Stomach smooth muscle (tissue), 2 donors: ENCODE results near the gene HSPA1L.
"Not testable (repeated sequence)": the region's sequence is repeated elsewhere in the genome, so short reads cannot be mapped to it uniquely, and the experiment has no call there.

Source experiments
- H3K27ac ChIP-seq: one replicate; pipeline ENCODE4 v1.7.0; 2013; ENCODE audit warnings: mild to moderate bottlenecking, low read length, inconsistent platforms
- H3K27me3 ChIP-seq, 2 donors: one replicate each; pipeline ENCODE4 v1.7.0; 2013; ENCODE audit warnings: low read length in 2 of 2; ENCODE audit not compliant: insufficient read depth in 2 of 2, control insufficient read depth in 1 of 2
- H3K36me3 ChIP-seq, 2 donors: one replicate each; pipeline ENCODE4 v1.7.0; 2013; ENCODE audit warnings: low read length in 2 of 2; ENCODE audit not compliant: control insufficient read depth in 2 of 2, insufficient read depth in 2 of 2
- H3K4me1 ChIP-seq: one replicate; pipeline ENCODE4 v1.7.0; 2013; ENCODE audit warnings: low read length; ENCODE audit not compliant: control insufficient read depth, insufficient read depth
- H3K4me3 ChIP-seq, 2 donors: one replicate each; pipeline ENCODE4 v1.7.0; 2013; ENCODE audit warnings: low read length in 2 of 2
- H3K9ac ChIP-seq, 2 donors: one replicate each; pipeline ENCODE4 v1.7.0; 2013; ENCODE audit warnings: low read length in 2 of 2, mild to moderate bottlenecking in 1 of 2
- H3K9me3 ChIP-seq, 2 donors: one replicate each; pipeline ENCODE4 v1.7.0; 2013; ENCODE audit warnings: low read length in 2 of 2; ENCODE audit not compliant: control insufficient read depth in 2 of 2
- donor health status: healthy.
- donor health status: Pancreatic carcinoma.

The HSPA1L gene

GRCh38 chr6:31808599-31808998 lies 6.5 kb downstream of the HSPA1L start:
- not testable (repeated sequence) for H3K4me3 ChIP-seq, H3K9ac ChIP-seq, H3K27ac ChIP-seq, H3K9me3 ChIP-seq, H3K36me3 ChIP-seq, H3K27me3 ChIP-seq
- H3K4me1 ChIP-seq: peaks cover 12% of the 10 kb centered on the region

DNA sequence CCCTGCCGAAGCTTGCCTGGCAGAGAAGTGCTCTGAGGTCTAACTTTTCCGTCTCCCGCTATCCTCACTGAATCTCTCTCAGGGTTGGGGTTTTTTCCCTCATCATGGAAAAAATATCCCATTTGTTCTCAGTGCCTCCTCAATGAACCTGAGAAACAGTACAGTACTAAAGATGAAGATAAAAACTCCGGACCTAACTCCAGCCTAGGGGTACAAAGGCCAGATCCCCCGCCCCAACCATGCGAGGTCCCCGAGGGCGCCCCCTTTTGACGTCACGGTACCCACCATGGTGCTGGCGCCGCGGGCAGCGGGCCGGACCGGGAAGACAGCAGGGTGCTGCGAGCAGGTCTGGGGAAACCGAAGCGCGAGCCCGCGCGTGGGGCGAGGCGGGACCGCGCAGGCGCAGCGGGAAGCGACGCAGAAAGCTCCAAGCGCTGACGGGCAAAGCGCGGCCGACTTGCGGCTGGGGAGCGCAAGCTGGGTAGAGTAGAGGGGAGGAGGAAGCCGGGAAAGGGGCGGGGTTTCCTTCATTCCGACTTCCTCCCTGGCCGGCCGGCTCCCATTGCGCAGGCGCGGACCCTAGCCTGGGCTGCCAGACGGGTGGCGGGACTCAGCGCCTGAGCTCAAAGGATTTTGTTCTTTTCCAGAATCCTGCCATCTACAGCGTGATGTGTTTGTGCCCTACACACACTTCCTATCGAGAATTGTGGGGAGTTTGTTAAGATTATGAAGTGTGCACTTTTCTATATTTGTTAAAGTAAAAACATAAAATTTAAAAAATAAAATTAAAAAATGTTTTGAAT lies 8.4 kb downstream of the HSPA1L start, which contains the start of gene LSM2:
TSS of gene LSM2 (minus strand) at position 497 of the 803 bp plus-strand sequence. CDS start at position 288, 209 bp downstream.
- H3K27ac ChIP-seq: peak within 1 kb of the TSS; percentile 96

GRCh38 chr6:31805939-31806469 lies 9.1 kb downstream of the HSPA1L start:
- Histone ChIP-seq H3K36me3 (peaks cover 0 to 2% of the 10 kb centered on the region in 2 donors), H3K9ac (peak overlapping the region; percentile 73 to 86), H3K27me3 (no peaks in the 10 kb centered on the region), H3K4me1 (peaks cover 12% of the 10 kb centered on the region), H3K4me3 (peak overlapping the region; percentile 60 to 84), H3K9me3 (no peaks in the 10 kb centered on the region), H3K27ac (peak overlapping the region; percentile 96)

More for the DNA sequence above, 8.4 kb downstream of the HSPA1L start, which contains the start of gene LSM2:
- Histone ChIP-seq H3K4me1 (peaks cover 12% of the 10 kb centered on the region), H3K9ac (peak within 1 kb of the TSS; percentile 73 to 86), H3K27me3 (no peaks in the 10 kb centered on the region), H3K36me3 (peaks cover 0 to 2% of the 10 kb centered on the region in 2 donors), H3K9me3 (no peaks in the 10 kb centered on the region), H3K4me3 (peak within 1 kb of the TSS; percentile 60 to 84)

DNA sequence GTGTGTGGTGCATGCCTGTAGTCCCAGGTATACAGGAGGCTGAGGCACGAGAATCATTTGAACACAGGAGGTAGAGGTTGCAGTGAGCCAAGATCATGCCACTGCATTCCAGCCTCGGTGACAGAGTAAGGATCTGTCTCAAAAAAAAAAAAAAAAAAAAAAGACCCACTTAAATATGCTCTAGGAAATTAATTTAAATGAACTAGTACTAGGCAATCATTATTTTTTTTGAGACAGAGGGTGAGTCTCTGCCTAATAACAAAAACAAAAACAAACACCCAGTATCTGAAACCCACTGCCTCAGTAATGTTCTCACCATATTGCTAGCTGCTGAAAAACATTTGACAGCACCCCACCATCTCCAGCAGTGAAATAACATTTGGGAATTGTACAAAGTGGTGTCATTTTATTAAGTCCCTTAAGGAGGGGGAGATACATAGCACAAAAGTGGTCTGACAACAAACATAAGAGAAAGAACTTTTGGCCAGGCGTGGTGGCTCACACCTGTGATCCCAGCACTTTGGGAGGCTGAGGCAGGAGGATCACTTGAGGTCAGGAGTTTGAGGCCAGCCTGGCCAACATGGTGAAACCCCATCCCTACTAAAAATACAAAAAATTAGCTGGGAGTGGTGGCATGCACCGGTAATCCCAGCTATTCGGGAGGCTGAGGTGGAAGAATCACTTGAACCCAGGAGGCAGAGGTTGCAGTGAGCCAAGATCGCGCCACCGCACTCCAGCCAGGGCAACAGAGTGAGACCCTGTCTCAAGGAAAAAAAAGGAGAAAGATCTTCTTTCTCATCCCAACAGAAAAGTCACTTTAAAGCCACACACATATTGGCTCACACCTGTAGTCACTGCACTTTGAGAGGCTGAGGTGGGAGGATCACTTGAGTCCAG lies 13.8 kb downstream of the HSPA1L start:
- H3K36me3 ChIP-seq, H3K27ac ChIP-seq, H3K4me3 ChIP-seq, H3K4me1 ChIP-seq, H3K9ac ChIP-seq, H3K9me3 ChIP-seq, H3K27me3 ChIP-seq: not testable (repeated sequence)

- H3K4me1 ChIP-seq: peaks cover 7% of the 10 kb centered on the region
- no peaks in the 10 kb centered on the region for H3K27me3 ChIP-seq
- no peaks in the 10 kb centered on the region for H3K9me3 ChIP-seq
- peaks cover 2 to 3% of the 10 kb centered on the region in 2 donors for H3K36me3 ChIP-seq
- H3K9ac ChIP-seq: no peak overlapping the region
- H3K27ac ChIP-seq: no peak overlapping the region
- H3K4me3 ChIP-seq: no peak overlapping the region
These were observed 15.3 kb downstream of the HSPA1L start for GRCh38 chr6:31799781-31800180.

DNA sequence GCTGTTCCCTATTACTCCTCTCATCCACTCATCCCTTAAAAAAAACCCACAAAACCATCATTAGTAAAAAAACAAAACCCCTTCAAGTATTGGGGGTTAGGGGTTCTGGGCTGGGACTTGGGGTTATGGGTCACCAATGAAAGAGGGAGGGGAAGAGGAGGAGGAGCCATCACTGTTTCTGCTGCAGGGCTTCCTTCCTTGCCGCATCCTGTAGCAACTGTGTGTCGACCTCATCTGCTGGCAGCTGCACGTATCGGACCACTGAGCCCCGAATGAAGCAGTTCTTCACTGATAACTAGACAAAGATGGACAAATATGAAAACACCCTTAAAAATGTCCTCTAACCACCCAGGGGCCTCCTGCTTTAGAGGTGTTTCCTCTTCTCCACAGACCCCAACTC lies 17.5 kb downstream of the HSPA1L start:
- H3K9me3 ChIP-seq: no peaks in the 10 kb centered on the region
- H3K27ac ChIP-seq: no peak overlapping the region
- H3K27me3 ChIP-seq: no peaks in the 10 kb centered on the region
- no peak overlapping the region for H3K9ac ChIP-seq
- H3K4me3 ChIP-seq: no peak overlapping the region
- H3K36me3 ChIP-seq: peaks cover 2 to 3% of the 10 kb centered on the region in 2 donors
- H3K4me1 ChIP-seq: peaks cover 15% of the 10 kb centered on the region

DNA sequence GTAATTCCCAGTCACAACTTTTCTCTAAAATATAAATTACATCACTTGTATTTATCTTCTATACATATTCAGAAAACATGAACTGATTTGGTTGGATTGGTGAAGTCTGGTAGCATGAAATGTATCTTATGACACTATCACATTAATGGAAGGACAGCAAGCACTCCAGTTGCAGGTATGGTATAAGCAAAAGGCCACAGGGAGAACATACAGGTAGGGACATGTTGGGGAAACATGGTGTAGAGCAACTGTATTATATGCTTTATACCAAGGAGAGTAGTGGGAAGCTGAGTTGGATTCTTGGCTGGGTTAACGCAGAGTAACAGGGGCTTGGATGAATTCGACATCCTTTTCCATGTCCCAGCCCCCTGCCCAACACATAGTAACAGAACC lies 18.1 kb downstream of the HSPA1L start:
- Histone ChIP-seq H3K4me3 (no peak overlapping the region), H3K9me3 (no peaks in the 10 kb centered on the region), H3K27me3 (no peaks in the 10 kb centered on the region), H3K36me3 (peaks cover 2 to 3% of the 10 kb centered on the region in 2 donors), H3K27ac (no peak overlapping the region), H3K9ac (no peak overlapping the region), H3K4me1 (peaks cover 15% of the 10 kb centered on the region)

DNA sequence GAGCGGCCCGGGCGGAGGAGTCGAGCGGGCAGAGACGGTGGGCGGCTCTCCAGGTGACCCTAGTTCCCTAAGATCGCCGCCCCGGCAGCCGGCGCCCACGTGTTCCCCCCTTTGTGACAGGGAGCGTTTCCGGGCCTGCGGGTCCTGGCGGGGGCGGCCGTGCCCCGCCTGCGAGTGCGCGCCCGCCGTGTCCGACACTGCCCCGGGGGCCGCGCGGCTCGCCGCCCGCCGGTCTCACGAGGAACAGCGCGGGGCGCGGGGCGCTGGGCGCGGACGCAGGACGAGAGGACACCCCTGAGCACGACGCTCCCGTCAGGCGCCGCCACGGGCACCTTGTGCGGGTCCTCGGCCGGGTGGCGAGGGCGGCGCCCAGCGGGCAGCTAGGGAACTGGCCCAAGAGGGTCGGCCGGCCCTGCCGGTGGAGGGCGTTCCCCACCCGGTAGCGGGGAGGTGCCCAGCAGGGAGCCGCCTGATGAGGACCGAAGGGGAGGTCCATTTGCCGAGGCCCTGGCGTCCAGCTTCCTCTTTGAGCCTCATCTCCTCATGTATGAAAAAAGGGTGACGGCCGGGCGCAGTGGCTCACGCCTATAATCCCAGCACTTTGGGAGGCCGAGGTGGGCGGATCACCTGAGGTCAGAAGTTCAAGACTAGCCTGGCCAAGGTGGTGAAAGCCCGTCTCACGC lies 19.3 kb downstream of the HSPA1L start, which contains the start of gene VARS1:
TSS of gene VARS1 (minus strand) at position 137 of the 683 bp plus-strand sequence. CDS start 535 bp downstream, outside the sequence.
- Histone ChIP-seq H3K27me3 (no peaks in the 10 kb centered on the region), H3K4me1 (peaks cover 15% of the 10 kb centered on the region), H3K27ac (peak within 1 kb of the TSS; percentile 86), H3K9ac (peak within 1 kb of the TSS; percentile 96 to 100), H3K4me3 (peak within 1 kb of the TSS; percentile 92 to 93), H3K9me3 (no peaks in the 10 kb centered on the region), H3K36me3 (peaks cover 3 to 8% of the 10 kb centered on the region in 2 donors)

DNA sequence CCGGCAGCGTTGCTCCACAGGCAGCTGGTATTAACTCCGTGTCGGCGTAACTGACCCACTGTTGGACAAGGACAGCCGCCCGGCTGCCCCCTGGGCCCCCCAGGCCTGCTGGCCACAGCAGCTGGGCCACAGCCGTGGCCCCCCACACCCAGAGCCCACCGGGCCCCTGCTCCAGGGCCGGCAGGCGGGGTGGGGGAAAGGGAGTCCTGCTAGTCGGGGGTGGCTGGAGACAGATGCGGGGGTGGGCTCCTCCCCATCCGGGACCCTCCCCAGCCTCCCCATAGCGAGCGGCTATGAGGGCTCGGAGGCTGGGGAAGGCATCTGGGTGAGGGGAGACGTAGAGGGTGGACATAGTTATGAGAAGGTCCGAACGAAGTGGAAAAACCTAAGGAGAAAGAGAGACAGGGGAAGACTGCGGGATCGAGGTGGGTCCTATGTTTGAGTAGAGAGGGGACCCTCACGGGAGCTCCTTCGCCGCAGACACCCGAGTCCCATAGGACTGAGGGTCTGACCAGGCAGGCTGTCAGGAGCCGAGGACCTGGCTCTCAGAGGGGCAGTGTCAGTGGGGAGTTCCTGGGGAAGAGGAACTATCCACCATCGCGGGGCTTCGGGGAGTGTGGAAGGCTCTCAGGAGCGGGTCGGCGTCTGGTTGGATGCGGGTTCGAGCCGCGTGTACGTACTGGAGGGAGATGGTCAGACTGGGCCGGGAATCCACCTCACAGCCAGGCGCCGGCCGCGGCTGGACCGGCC lies 20.0 kb downstream of the HSPA1L start:
- peak overlapping the region; percentile 96 to 100 for H3K9ac ChIP-seq
- H3K36me3 ChIP-seq: peaks cover 3 to 8% of the 10 kb centered on the region in 2 donors
- peaks cover 15% of the 10 kb centered on the region for H3K4me1 ChIP-seq
- H3K4me3 ChIP-seq: peak overlapping the region; percentile 92 to 93
- H3K27ac ChIP-seq: peak overlapping the region; percentile 86
- no peaks in the 10 kb centered on the region for H3K9me3 ChIP-seq
- H3K27me3 ChIP-seq: no peaks in the 10 kb centered on the region
